K562 (cell line): ENCODE data around the gene PDHX. TPM values are rescaled to one million over a fixed set of nuclear protein-coding genes. Genes with fewer than 3 reads are reported as not detected.

Source experiments
- DMBX1 ChIP-seq: fragments of 250-450 bp; sonication (Bioruptor Pico); IDR thresholded peaks from 2 replicates; pipeline ENCODE4 v1.8.0; 2022; ENCODE audit warnings: inconsistent platforms, mild to moderate bottlenecking, moderate library complexity, borderline replicate concordance
- GATA2 ChIP-seq: sonication (generic); formaldehyde crosslinking; IDR thresholded peaks from 2 replicates; pipeline ENCODE4 v1.4.0; 2020; ENCODE audit warnings: mild to moderate bottlenecking, missing genetic modification reagents
- KDM1A ChIP-seq, 2 experiments: fragments of 450-650 bp; IDR thresholded peaks; 2 replicates each; pipeline ENCODE4 v1.6.1; 2016; ENCODE audit warnings: mild to moderate bottlenecking in 2 of 2
- SMARCB1 ChIP-seq: IDR thresholded peaks from 2 replicates; pipeline ENCODE4 v1.6.1; 2011; ENCODE audit warnings: improper control_type of control experiment, low read depth; ENCODE audit not compliant: insufficient read length
- TBL1XR1 ChIP-seq, 2 experiments: IDR thresholded peaks; 2 replicates each; pipeline ENCODE4 v1.6.1; 2012; ENCODE audit warnings: improper control_type of control experiment in 2 of 2, low read length in 2 of 2, mild to moderate bottlenecking in 1 of 2
- TEAD4 ChIP-seq, 2 experiments: sonication (generic) in 1 of 2; formaldehyde crosslinking in 1 of 2; IDR thresholded peaks; 2 replicates each; pipeline versions ENCODE4 v1.6.1 to v1.8.0; 2012 to 2022; ENCODE audit warnings: borderline replicate concordance in 1 of 2, inconsistent platforms in 1 of 2, low read length in 1 of 2, mild to moderate bottlenecking in 1 of 2, missing genetic modification reagents in 1 of 2
- TRIM28 ChIP-seq: fragments of 450-650 bp; IDR thresholded peaks from 2 replicates; pipeline ENCODE4 v1.6.1; 2017
- ZNF830 ChIP-seq: fragments of 250-450 bp; sonication (Bioruptor Pico); IDR thresholded peaks from 2 replicates; pipeline ENCODE4 v1.5.0; 2021; ENCODE audit warnings: mild to moderate bottlenecking
- polyA plus RNA-seq, 8 experiments: library from polyadenylated mRNA; depleted of rRNA in 4 of 8; stranded (reverse) in 5 of 8; unstranded in 3 of 8; fragments of >200 nt; fragmentation: Nextera tagmentation in 2 of 8; fragmentation: Illumina TruSeq in 1 of 8; extraction: Ambion mirVana in 2 of 8; extraction: Trizol in 1 of 8; gene quantifications; 2 replicates each; pipeline versions ENCODE4 v1.2.1 to v1.2.3, GENCODE V29; 2011 to 2014; ENCODE audit warnings: inconsistent platforms in 1 of 8, missing spikeins in 1 of 8
- total RNA-seq, 7 experiments: library from RNA; depleted of rRNA in 6 of 7; stranded (reverse); fragments of >200 nt in 6 of 7; fragmentation: Illumina TruSeq in 2 of 7; extraction: Trizol in 2 of 7; gene quantifications; 2 replicates each; pipeline versions ENCODE4 v1.2.1 to v1.2.3, GENCODE V29; 2011 to 2021; ENCODE audit warnings: low replicate concordance in 1 of 7
- TF ChIP-seq, protein P1 (sequence below): IDR thresholded peaks from 3 replicates; pipeline ENCODE4 v1.6.1; 2011; ENCODE audit warnings: borderline replicate concordance, mild to moderate bottlenecking, moderate library complexity; ENCODE audit not compliant: insufficient read length; ENCODE audit errors: extremely low read depth
- TF ChIP-seq, protein P2 (sequence below): fragments of 250-450 bp; sonication (Bioruptor Pico); IDR thresholded peaks from 2 replicates; pipeline ENCODE4 v1.6.1; 2021; ENCODE audit warnings: mild to moderate bottlenecking
- TF ChIP-seq, protein P3 (sequence below): fragments of 250-450 bp; sonication (Bioruptor Pico); IDR thresholded peaks from 2 replicates; pipeline ENCODE4 v1.5.0; 2021; ENCODE audit warnings: mild to moderate bottlenecking, moderate library complexity

The PDHX gene
- total and polyA plus RNA-seq, 9 of the 15 experiments (the other 6 are each of a cell fraction or from before 2014, with no cell fraction given), result 20.8 to 43.5 (median 31.2) TPM

DNA sequence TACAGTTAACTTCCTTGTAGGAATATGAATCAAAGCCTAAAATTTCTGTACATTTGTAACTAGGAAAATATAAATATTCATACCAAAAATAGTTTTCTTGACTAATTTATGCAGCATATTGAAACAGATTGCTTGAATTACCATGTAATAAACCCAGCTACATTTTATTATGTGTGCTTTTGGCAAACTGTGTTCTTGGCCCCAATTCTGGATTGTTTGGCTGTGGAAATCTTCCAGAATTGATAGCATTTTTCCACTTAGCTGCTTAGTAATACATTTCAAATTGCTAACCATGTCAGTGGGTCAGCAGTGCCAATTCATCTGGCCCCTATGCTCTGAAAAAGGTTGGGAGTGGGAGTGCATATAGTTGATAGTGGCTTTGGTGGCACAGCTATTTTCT lies 32.3 kb downstream of the PDHX start (continued):
- TF ChIP-seq, protein P1, sequence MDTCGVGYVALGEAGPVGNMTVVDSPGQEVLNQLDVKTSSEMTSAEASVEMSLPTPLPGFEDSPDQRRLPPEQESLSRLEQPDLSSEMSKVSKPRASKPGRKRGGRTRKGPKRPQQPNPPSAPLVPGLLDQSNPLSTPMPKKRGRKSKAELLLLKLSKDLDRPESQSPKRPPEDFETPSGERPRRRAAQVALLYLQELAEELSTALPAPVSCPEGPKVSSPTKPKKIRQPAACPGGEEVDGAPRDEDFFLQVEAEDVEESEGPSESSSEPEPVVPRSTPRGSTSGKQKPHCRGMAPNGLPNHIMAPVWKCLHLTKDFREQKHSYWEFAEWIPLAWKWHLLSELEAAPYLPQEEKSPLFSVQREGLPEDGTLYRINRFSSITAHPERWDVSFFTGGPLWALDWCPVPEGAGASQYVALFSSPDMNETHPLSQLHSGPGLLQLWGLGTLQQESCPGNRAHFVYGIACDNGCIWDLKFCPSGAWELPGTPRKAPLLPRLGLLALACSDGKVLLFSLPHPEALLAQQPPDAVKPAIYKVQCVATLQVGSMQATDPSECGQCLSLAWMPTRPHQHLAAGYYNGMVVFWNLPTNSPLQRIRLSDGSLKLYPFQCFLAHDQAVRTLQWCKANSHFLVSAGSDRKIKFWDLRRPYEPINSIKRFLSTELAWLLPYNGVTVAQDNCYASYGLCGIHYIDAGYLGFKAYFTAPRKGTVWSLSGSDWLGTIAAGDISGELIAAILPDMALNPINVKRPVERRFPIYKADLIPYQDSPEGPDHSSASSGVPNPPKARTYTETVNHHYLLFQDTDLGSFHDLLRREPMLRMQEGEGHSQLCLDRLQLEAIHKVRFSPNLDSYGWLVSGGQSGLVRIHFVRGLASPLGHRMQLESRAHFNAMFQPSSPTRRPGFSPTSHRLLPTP, result no peak
- TF ChIP-seq KDM1A (IDR thresholded peaks at IDR 0.05) (no peak), DMBX1 (CRISPR knock-in tag) (no peak), ZNF830 (CRISPR knock-in tag) (no peak), GATA2 (CRISPR knock-in tag) (no peak), SMARCB1 (no peak), TEAD4 (IDR thresholded peaks at IDR 0.05; ENCODE audit: low read length) (no peak), TEAD4 (CRISPR knock-in tag; IDR thresholded peaks at IDR 0.05; ENCODE audit: borderline replicate concordance) (no peak), TRIM28 (no peak), TBL1XR1 (IDR thresholded peaks at IDR 0.05; ENCODE audit: low read length in 2 of 2) (no peak)
- TF ChIP-seq, protein P2, sequence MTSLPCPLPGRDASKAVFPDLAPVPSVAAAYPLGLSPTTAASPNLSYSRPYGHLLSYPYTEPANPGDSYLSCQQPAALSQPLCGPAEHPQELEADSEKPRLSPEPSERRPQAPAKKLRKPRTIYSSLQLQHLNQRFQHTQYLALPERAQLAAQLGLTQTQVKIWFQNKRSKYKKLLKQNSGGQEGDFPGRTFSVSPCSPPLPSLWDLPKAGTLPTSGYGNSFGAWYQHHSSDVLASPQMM (CRISPR knock-in tag), result no peak
- TF ChIP-seq, protein P3, sequence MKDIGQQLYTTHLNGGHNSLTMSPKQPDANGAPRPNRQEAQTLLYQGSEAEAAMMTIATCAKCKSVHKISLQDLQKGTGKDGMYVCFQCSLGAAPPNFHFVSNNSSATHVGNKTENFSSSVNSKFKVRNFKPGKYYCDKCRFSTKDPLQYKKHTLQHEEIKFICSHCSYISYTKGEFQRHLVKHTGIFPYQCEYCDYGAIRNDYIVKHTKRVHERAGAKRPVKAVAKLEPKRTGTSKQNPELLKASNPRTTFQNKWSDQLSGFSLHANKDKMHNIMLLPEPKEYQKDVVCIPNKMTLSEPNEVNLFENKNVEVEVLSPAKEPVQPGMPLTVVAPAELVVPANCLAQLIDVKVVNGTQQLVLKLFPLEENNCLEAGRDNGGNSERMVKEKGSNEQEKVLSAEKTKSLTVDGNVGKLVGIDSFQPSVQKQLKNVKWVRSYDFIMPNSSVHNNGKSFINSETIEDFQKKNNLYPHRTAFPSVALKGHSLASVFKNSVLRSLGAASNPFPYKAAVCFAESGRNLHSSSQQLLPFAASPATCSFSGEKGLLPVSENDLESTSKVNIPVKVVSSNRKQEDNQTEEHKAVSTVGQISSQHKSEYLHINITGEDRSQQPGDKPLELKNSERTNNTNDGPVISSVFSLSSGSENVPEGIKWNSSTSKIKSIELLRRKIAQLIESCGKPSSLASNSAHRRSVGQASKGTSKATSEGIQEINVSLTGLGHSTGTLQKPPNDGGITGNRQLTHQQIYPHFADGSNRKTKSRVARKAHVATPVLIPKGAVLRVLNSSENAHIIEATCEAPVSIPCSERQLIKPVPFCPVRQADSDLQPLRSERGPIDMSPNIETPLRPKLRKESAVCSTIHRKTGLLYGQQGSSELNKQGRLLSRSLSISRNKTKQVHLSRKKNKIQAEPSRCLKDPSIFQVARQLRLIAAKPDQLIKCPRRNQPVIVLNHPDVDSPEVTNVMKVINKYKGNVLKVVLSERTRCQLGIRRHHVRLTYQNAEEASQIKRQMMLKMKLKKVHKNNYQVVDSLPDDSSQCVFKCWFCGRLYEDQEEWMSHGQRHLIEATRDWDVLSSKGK, result no peak
- TF ChIP-seq, all 486 proteins: peak for 0
